ENCODE data around the gene KCNJ4. TPM values are rescaled to one million over a fixed set of nuclear protein-coding genes. Genes with fewer than 3 reads are reported as not detected.

Gene KCNJ4
- total RNA-seq, 1 experiment from 2014 or later: 0.27 TPM

- no peak overlapping the region for H3K27ac Mint-ChIP-seq (ENCODE audit: unreplicated experiment)
- H3K9me3 ChIP-seq: no peaks in the 10 kb centered on the region
- no peaks in the 10 kb centered on the region for H3K36me3 ChIP-seq (ENCODE audit: control insufficient read depth, insufficient read depth, low read length)
- ChIA-PET POLR2A (no interaction called here), CTCF (no interaction called here)
- no peak overlapping the region for H3K4me3 ChIP-seq (ENCODE audit: low read depth, low read length)
- H3K27me3 ChIP-seq (replicated peaks; ENCODE audit: control insufficient read depth, insufficient read depth, low read length): no peaks in the 10 kb centered on the region
- peak in 1 of 2 experiments; percentile 12 for DNase-seq
- H3K9me3 Mint-ChIP-seq (ENCODE audit: unreplicated experiment): no peaks in the 10 kb centered on the region
- H3K4me1 ChIP-seq: peaks cover 4% of the 10 kb centered on the region; the same call in 1 of the 2 replicates
- TF ChIP-seq, protein P1, sequence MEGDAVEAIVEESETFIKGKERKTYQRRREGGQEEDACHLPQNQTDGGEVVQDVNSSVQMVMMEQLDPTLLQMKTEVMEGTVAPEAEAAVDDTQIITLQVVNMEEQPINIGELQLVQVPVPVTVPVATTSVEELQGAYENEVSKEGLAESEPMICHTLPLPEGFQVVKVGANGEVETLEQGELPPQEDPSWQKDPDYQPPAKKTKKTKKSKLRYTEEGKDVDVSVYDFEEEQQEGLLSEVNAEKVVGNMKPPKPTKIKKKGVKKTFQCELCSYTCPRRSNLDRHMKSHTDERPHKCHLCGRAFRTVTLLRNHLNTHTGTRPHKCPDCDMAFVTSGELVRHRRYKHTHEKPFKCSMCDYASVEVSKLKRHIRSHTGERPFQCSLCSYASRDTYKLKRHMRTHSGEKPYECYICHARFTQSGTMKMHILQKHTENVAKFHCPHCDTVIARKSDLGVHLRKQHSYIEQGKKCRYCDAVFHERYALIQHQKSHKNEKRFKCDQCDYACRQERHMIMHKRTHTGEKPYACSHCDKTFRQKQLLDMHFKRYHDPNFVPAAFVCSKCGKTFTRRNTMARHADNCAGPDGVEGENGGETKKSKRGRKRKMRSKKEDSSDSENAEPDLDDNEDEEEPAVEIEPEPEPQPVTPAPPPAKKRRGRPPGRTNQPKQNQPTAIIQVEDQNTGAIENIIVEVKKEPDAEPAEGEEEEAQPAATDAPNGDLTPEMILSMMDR (IDR thresholded peaks at IDR 0.05; ENCODE audit: insufficient read depth in 1 of 2, low read depth in 1 of 2, low read length in 1 of 2, severe bottlenecking in 1 of 2, unreplicated experiment in 1 of 2): no peak
- no TSS peak for BruUV-seq (replicated peaks)
- H3K4me3 Mint-ChIP-seq (ENCODE audit: unreplicated experiment): no peak overlapping the region
- intact Hi-C loops (cut with micrococcal nuclease; ENCODE audit: unreplicated experiment): no loop called here
- H3K27me3 Mint-ChIP-seq (ENCODE audit: insufficient read depth, unreplicated experiment): no peaks in the 10 kb centered on the region
- H3K36me3 Mint-ChIP-seq (ENCODE audit: insufficient read depth, unreplicated experiment): no peaks in the 10 kb centered on the region
- no peaks in the 10 kb centered on the region for H3K4me1 Mint-ChIP-seq (ENCODE audit: low read depth, unreplicated experiment)
Measured at GRCh38 chr22:38416621-38417251, 38.3 kb downstream of the KCNJ4 start.

- Histone ChIP-seq H3K4me1 (no peaks in the 10 kb centered on the region), H3K27me3 (replicated peaks; ENCODE audit: control insufficient read depth, insufficient read depth, low read length) (no peaks in the 10 kb centered on the region), H3K36me3 (ENCODE audit: control insufficient read depth, insufficient read depth, low read length) (no peaks in the 10 kb centered on the region), H3K9me3 (no peaks in the 10 kb centered on the region), H3K4me3 (ENCODE audit: low read depth, low read length) (no peak overlapping the region)
- TF ChIP-seq, protein P1 (IDR thresholded peaks at IDR 0.05; ENCODE audit: insufficient read depth in 1 of 2, low read depth in 1 of 2, low read length in 1 of 2, severe bottlenecking in 1 of 2, unreplicated experiment in 1 of 2): no peak
- H3K27ac Mint-ChIP-seq (ENCODE audit: unreplicated experiment): no peak overlapping the region
- CTCF ChIA-PET: no interaction called here
- no peaks in the 10 kb centered on the region for H3K27me3 Mint-ChIP-seq (ENCODE audit: insufficient read depth, unreplicated experiment)
- H3K4me3 Mint-ChIP-seq (ENCODE audit: unreplicated experiment): no peak overlapping the region
- no peaks in the 10 kb centered on the region for H3K36me3 Mint-ChIP-seq (ENCODE audit: insufficient read depth, unreplicated experiment)
- peak in 1 of 2 experiments; percentile 30 for DNase-seq
- no peaks in the 10 kb centered on the region for H3K9me3 Mint-ChIP-seq (ENCODE audit: unreplicated experiment)
- H3K4me1 Mint-ChIP-seq (ENCODE audit: low read depth, unreplicated experiment): no peaks in the 10 kb centered on the region
- intact Hi-C loops (cut with micrococcal nuclease; ENCODE audit: unreplicated experiment): no loop called here
- POLR2A ChIA-PET: interaction anchor here (0.5 kb wide), 1 partner anchor 17 kb away, joined by 4 read pairs; no protein-coding TSS in a partner anchor
- BruUV-seq (replicated peaks): no TSS peak
Measured at GRCh38 chr22:38415561-38416321, 39.3 kb downstream of the KCNJ4 start.

DNA sequence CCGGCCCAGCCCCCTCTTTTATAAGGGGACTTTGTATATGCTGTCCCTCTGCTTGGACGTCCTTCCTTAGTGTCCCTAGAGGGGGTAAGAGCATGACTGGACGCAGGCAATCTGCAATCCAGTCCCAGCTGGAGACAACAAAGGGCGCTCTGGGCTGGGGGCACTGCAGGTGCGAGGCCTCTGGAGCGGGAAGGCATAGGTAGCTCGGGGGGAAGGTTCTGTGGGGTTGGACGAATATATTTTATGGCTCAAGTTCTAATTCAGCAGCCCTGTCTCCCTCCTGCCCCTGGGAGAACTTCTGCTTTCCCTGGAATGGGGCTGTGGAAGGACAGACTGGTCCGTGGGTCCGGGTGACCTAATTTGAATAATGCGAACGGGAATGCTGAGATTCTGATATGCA lies 40.0 kb downstream of the KCNJ4 start:
- no peaks in the 10 kb centered on the region for H3K4me1 Mint-ChIP-seq (ENCODE audit: low read depth, unreplicated experiment)
- intact Hi-C loops (cut with micrococcal nuclease; ENCODE audit: unreplicated experiment): no loop called here
- H3K9me3 ChIP-seq: no peaks in the 10 kb centered on the region
- DNase-seq: peak in 1 of 2 experiments; percentile 30
- no peak overlapping the region for H3K4me3 ChIP-seq (ENCODE audit: low read depth, low read length)
- no peaks in the 10 kb centered on the region for H3K4me1 ChIP-seq
- no peaks in the 10 kb centered on the region for H3K27me3 ChIP-seq (replicated peaks; ENCODE audit: control insufficient read depth, insufficient read depth, low read length)
- H3K9me3 Mint-ChIP-seq (ENCODE audit: unreplicated experiment): no peaks in the 10 kb centered on the region
- no TSS peak for BruUV-seq (replicated peaks)
- POLR2A ChIA-PET: interaction anchor here (0.5 kb wide), 1 partner anchor 17 kb away, joined by 4 read pairs; no protein-coding TSS in a partner anchor
- TF ChIP-seq, protein P1 (IDR thresholded peaks at IDR 0.05; ENCODE audit: insufficient read depth in 1 of 2, low read depth in 1 of 2, low read length in 1 of 2, severe bottlenecking in 1 of 2, unreplicated experiment in 1 of 2): no peak
- no peak overlapping the region for H3K27ac Mint-ChIP-seq (ENCODE audit: unreplicated experiment)
- H3K4me3 Mint-ChIP-seq (ENCODE audit: unreplicated experiment): no peak overlapping the region
- CTCF ChIA-PET: no interaction called here
- no peaks in the 10 kb centered on the region for H3K27me3 Mint-ChIP-seq (ENCODE audit: insufficient read depth, unreplicated experiment)
- H3K36me3 Mint-ChIP-seq (ENCODE audit: insufficient read depth, unreplicated experiment): no peaks in the 10 kb centered on the region
- H3K36me3 ChIP-seq (ENCODE audit: control insufficient read depth, insufficient read depth, low read length): no peaks in the 10 kb centered on the region

All from Caco-2 (cell line).